ENCODE results near the gene TMX3.

GRCh38 chr18:68666381-68666780 lies 48.5 kb downstream of the TMX3 start:
- TF ChIP-seq POLR2AphosphoS5 (IDR thresholded peaks at IDR 0.05; ENCODE audit: low read depth, low read length): no peak
- TF ChIP-seq, protein P1, sequence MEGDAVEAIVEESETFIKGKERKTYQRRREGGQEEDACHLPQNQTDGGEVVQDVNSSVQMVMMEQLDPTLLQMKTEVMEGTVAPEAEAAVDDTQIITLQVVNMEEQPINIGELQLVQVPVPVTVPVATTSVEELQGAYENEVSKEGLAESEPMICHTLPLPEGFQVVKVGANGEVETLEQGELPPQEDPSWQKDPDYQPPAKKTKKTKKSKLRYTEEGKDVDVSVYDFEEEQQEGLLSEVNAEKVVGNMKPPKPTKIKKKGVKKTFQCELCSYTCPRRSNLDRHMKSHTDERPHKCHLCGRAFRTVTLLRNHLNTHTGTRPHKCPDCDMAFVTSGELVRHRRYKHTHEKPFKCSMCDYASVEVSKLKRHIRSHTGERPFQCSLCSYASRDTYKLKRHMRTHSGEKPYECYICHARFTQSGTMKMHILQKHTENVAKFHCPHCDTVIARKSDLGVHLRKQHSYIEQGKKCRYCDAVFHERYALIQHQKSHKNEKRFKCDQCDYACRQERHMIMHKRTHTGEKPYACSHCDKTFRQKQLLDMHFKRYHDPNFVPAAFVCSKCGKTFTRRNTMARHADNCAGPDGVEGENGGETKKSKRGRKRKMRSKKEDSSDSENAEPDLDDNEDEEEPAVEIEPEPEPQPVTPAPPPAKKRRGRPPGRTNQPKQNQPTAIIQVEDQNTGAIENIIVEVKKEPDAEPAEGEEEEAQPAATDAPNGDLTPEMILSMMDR (IDR thresholded peaks at IDR 0.05): no peak
- no peak for TF ChIP-seq SIN3A (IDR thresholded peaks at IDR 0.05; ENCODE audit: borderline replicate concordance, insufficient read depth, low read depth, low read length)
- TF ChIP-seq, protein P2, sequence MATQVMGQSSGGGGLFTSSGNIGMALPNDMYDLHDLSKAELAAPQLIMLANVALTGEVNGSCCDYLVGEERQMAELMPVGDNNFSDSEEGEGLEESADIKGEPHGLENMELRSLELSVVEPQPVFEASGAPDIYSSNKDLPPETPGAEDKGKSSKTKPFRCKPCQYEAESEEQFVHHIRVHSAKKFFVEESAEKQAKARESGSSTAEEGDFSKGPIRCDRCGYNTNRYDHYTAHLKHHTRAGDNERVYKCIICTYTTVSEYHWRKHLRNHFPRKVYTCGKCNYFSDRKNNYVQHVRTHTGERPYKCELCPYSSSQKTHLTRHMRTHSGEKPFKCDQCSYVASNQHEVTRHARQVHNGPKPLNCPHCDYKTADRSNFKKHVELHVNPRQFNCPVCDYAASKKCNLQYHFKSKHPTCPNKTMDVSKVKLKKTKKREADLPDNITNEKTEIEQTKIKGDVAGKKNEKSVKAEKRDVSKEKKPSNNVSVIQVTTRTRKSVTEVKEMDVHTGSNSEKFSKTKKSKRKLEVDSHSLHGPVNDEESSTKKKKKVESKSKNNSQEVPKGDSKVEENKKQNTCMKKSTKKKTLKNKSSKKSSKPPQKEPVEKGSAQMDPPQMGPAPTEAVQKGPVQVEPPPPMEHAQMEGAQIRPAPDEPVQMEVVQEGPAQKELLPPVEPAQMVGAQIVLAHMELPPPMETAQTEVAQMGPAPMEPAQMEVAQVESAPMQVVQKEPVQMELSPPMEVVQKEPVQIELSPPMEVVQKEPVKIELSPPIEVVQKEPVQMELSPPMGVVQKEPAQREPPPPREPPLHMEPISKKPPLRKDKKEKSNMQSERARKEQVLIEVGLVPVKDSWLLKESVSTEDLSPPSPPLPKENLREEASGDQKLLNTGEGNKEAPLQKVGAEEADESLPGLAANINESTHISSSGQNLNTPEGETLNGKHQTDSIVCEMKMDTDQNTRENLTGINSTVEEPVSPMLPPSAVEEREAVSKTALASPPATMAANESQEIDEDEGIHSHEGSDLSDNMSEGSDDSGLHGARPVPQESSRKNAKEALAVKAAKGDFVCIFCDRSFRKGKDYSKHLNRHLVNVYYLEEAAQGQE (IDR thresholded peaks at IDR 0.05; ENCODE audit: insufficient read depth in 1 of 2, low read depth in 2 of 2, low read length in 1 of 2): no peak
- no peak for TF ChIP-seq TCF7L2 (IDR thresholded peaks at IDR 0.05; ENCODE audit: low read depth, low read length)

Measured in Panc1 (cell line).